Stomach (tissue), 9 donors: ENCODE measurements around the gene ITCH. TPM values are rescaled to one million over a fixed set of nuclear protein-coding genes. Genes with fewer than 3 reads are reported as not detected.

Experiments
- DNase-seq, 2 donors: peaks; one replicate each; pipeline versions ENCODE4 v3.0.0 to v3.0.0-alpha.2; 2013 to 2019
- H3K27ac ChIP-seq, 5 donors: fragments of 200-600 bp in 4 of 5; sonication (generic) in 4 of 5; one replicate each; pipeline ENCODE4 v1.5.1; 2013 to 2019; ENCODE audit warnings: mild to moderate bottlenecking in 1 of 5, moderate library complexity in 1 of 5
- H3K27me3 ChIP-seq, 3 donors: fragments of 200-600 bp; sonication (generic); one replicate each; pipeline ENCODE4 v1.5.1; 2017 to 2019; ENCODE audit warnings: mixed run types in 1 of 3
- H3K36me3 ChIP-seq, 4 donors: fragments of 200-600 bp; sonication (generic); 1 replicate in 3 of 4; 2 replicates in 1 of 4; pipeline ENCODE4 v1.5.1; 2016 to 2019
- H3K4me1 ChIP-seq, 4 donors: fragments of 200-600 bp; sonication (generic); one replicate each; pipeline ENCODE4 v1.5.1; 2016 to 2019
- H3K4me3 ChIP-seq, 4 donors: fragments of 200-600 bp; sonication (generic) in 3 of 4; one replicate each; pipeline ENCODE4 v1.5.1; 2016 to 2019; ENCODE audit warnings: mild to moderate bottlenecking in 1 of 4
- H3K9me3 ChIP-seq, 4 donors: fragments of 200-600 bp; sonication (generic); one replicate each; pipeline ENCODE4 v1.5.1; 2016 to 2019
- EP300 ChIP-seq: sonication (generic); formaldehyde crosslinking; IDR thresholded peaks from one replicate; pipeline ENCODE4 v1.6.1; 2017; ENCODE audit warnings: antibody characterized with exemption
- POLR2A ChIP-seq, 4 donors: fragments of 450-650 bp; IDR thresholded peaks; one replicate each; pipeline ENCODE4 v1.6.1; 2016; ENCODE audit warnings: antibody characterized with exemption in 4 of 4, control low read depth in 2 of 4, mild to moderate bottlenecking in 1 of 4, moderate library complexity in 1 of 4
- POLR2AphosphoS5 ChIP-seq, 3 donors: sonication (generic); formaldehyde crosslinking; IDR thresholded peaks; one replicate each; pipeline ENCODE4 v1.6.1; 2016; ENCODE audit warnings: antibody characterized with exemption in 3 of 3
- WGBS, 5 donors: extraction: QIAGEN DNeasy Blood & Tissue Kit in 3 of 5; methylation state at CpG; one replicate each; pipeline versions ENCODE4 v1.1.5 to v1.1.7; 2013 to 2018; 5-methylcytosine and 5-hydroxymethylcytosine counted together
- intact Hi-C: fragments of 100-400 bp; cut with DNase I; formaldehyde crosslinking; loops from one replicate; pipeline ENCODE4 v1.15.1; 2023; ENCODE audit warnings: low total_unique reads
- polyA plus RNA-seq, 3 donors: library from polyadenylated mRNA; stranded (reverse); fragments of 200-250 nt; gene quantifications; one replicate each; pipeline ENCODE4 v1.2.3, GENCODE V29; 2013
- total RNA-seq, 5 donors: library from RNA; depleted of rRNA; stranded (reverse); fragments of >200 nt; gene quantifications; one replicate each; pipeline versions ENCODE4 v1.1.0 to v1.2.3, GENCODE V29; 2014 to 2016
- TF ChIP-seq, protein P1 (sequence below), 7 experiments: fragments of 450-650 bp in 4 of 7; fragments of 200-600 bp in 3 of 7; sonication (generic) in 3 of 7; IDR thresholded peaks; one replicate each; pipeline ENCODE4 v1.5.1; 2016 to 2019; ENCODE audit warnings: antibody characterized with exemption in 7 of 7, control low read depth in 2 of 7, mild to moderate bottlenecking in 1 of 7
- donor health status: healthy with polysubstance abuse.
- donor health status: Bipolar disorder and iron deficiency.
- donor health status: healthy.

ITCH gene
- total and polyA plus RNA-seq, 8 donors = 7.2 to 138 (median 35.6) TPM

DNA sequence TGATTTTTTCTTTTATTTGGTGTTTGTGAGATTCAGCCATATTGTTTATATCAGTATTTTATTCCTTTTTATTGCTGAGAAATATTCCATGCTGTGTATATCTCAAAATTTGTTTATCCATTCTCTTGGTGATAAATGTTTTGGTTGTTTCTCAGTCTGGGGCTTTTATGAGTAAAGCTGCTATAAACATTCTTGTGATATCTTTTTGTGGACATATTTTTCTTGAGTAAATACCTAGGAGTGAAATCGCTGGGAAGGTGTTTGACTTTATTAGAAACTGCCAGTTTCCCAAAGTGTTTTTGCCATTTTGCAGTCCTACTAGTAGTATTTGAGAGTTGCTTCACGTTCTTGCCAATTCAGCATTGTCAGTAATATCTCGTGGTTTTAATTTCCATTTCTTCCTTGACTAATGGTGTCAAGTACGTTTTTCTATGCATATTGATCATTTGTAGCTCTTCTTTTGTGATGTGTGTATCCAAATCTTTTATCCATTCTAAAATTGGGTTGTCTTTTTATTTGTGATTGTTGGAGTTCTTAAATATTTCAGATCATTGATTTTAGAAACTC is 122.1 kb downstream of the ITCH start:
- Histone ChIP-seq H3K4me1 (no peaks in the 10 kb centered on the region), H3K9me3 (no peaks in the 10 kb centered on the region), H3K36me3 (peaks cover 43 to 91% (median 87%) of the 10 kb centered on the region in 4 donors), H3K27me3 (no peaks in the 10 kb centered on the region), H3K4me3 (no peak overlapping the region), H3K27ac (no peak overlapping the region)
- intact Hi-C loops = no loop called here
- no peak for DNase-seq
- 58 to 74% (median 59%) methylated on average over 4 of the region's 4 CpGs for WGBS, 5 donors
- TF ChIP-seq POLR2A (IDR thresholded peaks at IDR 0.05) (no peak), POLR2AphosphoS5 (IDR thresholded peaks at IDR 0.05) (no peak), EP300 (no peak)
- TF ChIP-seq, protein P1, sequence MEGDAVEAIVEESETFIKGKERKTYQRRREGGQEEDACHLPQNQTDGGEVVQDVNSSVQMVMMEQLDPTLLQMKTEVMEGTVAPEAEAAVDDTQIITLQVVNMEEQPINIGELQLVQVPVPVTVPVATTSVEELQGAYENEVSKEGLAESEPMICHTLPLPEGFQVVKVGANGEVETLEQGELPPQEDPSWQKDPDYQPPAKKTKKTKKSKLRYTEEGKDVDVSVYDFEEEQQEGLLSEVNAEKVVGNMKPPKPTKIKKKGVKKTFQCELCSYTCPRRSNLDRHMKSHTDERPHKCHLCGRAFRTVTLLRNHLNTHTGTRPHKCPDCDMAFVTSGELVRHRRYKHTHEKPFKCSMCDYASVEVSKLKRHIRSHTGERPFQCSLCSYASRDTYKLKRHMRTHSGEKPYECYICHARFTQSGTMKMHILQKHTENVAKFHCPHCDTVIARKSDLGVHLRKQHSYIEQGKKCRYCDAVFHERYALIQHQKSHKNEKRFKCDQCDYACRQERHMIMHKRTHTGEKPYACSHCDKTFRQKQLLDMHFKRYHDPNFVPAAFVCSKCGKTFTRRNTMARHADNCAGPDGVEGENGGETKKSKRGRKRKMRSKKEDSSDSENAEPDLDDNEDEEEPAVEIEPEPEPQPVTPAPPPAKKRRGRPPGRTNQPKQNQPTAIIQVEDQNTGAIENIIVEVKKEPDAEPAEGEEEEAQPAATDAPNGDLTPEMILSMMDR (IDR thresholded peaks at IDR 0.05) = no peak

DNA sequence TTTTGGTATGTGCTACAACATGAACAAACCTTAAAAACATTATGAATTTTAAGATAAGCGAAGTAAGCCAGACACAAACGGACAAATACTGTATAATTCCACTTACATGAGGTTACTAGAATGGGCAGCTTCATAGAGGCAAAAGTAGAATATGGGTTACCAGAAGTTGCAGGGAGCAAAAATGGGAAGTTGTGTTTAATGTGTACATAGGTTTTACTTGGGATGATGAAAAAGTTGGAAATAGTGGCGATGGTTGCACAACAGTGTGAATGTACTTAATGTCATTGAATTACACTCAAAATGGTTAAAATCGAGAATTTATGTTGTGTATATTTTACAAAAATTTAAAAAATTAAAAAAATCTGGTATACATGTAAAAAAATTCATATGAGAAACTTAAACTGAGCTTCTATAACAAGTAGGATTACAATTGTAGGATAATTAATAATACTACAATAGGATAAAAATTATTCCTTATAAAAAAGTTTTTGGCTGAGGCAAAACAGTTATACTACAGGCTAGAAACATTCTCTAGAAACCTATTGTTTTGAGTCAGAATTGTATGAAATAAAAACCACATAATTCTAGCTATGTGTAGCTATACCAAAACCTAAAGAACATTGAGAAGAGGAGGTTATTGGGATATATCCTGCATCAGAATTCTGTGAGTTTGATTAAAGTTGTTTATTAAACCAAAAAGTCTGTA is 128.3 kb downstream of the ITCH start:
- DNase-seq = no peak
- H3K4me1 ChIP-seq = no peaks in the 10 kb centered on the region
- intact Hi-C loops = no loop called here
- no peaks in the 10 kb centered on the region for H3K27me3 ChIP-seq
- no peak overlapping the region for H3K4me3 ChIP-seq
- H3K9me3 ChIP-seq = no peaks in the 10 kb centered on the region
- TF ChIP-seq, protein P1 (IDR thresholded peaks at IDR 0.05) = no peak
- TF ChIP-seq POLR2A (IDR thresholded peaks at IDR 0.05) = no peak
- TF ChIP-seq POLR2AphosphoS5 (IDR thresholded peaks at IDR 0.05) = no peak
- TF ChIP-seq EP300 = no peak
- H3K27ac ChIP-seq = no peak overlapping the region
- H3K36me3 ChIP-seq = peaks cover 30 to 96% (median 92%) of the 10 kb centered on the region in 4 donors
- WGBS, 5 donors = 93 to 96% (median 94%) methylated on average over 4 of the region's 4 CpGs

DNA sequence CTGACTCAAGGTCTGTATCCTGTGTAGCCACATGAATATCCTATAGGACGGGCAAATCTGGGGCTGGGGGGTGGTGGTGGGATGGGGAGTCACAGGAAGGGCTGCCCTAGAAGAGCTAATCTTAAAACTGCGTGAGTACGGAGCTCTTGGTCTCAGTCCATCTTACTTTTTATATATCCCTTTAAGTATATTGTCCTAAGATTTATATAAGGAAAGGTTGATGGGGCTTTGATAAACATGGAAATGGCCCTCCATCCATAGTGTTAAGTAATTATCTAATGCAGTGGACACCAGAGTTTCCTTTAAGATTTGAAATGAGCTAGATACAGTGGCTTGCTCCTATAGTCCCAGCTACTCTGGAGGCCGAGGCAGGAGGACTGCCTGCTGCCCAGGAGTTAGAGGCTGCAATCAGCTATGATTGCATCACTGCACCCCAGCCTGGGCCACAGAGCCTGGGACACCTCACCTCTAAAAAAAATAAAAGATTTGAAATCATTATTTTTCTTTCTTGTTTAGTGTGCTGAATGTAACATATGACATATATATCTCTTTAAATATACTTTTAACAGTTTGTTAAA is 128.9 kb downstream of the ITCH start:
- TF ChIP-seq POLR2AphosphoS5 (IDR thresholded peaks at IDR 0.05) (no peak), EP300 (no peak), POLR2A (IDR thresholded peaks at IDR 0.05) (no peak)
- TF ChIP-seq, protein P1 (IDR thresholded peaks at IDR 0.05) = no peak
- DNase-seq = no peak
- Histone ChIP-seq H3K4me1 (no peaks in the 10 kb centered on the region), H3K9me3 (peaks cover 0 to 3% (median 0%) of the 10 kb centered on the region in 4 donors), H3K4me3 (no peak overlapping the region), H3K27ac (no peak overlapping the region), H3K36me3 (peaks cover 26 to 96% (median 93%) of the 10 kb centered on the region in 4 donors), H3K27me3 (no peaks in the 10 kb centered on the region)
- 91 to 100% (median 97%) methylated on average over 4 of the region's 4 CpGs for WGBS, 5 donors
- intact Hi-C loops = no loop called here

DNA sequence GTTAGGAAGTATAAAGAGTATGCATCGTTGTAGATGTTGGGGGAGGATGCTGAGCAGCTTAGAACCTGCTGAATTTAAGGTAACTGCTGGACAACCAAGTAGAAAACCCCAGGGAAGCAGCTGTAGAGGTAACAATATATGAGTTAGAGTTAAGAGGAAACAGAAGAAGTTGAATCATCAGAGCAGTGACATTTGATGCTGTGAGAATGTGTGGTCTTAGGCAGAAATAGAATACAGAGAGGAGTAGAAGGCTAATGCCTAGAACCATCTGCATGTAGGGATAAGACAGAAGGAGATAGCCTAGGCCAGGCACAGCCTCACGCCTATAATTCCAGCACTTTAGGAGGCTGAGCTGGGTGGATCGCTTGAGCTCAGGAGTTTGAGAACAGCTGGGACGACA is 130.6 kb downstream of the ITCH start:
- 85 to 99% (median 92%) methylated on average over 4 of the region's 4 CpGs for WGBS, 5 donors
- no peaks in the 10 kb centered on the region for H3K27me3 ChIP-seq
- TF ChIP-seq EP300 = no peak
- TF ChIP-seq, protein P1 (IDR thresholded peaks at IDR 0.05) = no peak
- TF ChIP-seq POLR2AphosphoS5 (IDR thresholded peaks at IDR 0.05) = no peak
- TF ChIP-seq POLR2A (IDR thresholded peaks at IDR 0.05) = no peak
- no peak overlapping the region for H3K27ac ChIP-seq
- no peak for DNase-seq
- peaks cover 22 to 98% (median 90%) of the 10 kb centered on the region in 4 donors for H3K36me3 ChIP-seq
- H3K4me1 ChIP-seq = no peaks in the 10 kb centered on the region
- H3K9me3 ChIP-seq = peaks cover 0 to 7% (median 0%) of the 10 kb centered on the region in 4 donors
- H3K4me3 ChIP-seq = no peak overlapping the region
- intact Hi-C loops = no loop called here
